ENCODE results near the gene CTTNBP2.

GRCh38 chr7:117751775-117752174 lies 121.5 kb downstream of the CTTNBP2 start:
- TF ChIP-seq CTCF (IDR thresholded peaks at IDR 0.05) (no peak), EZH2phosphoT487 (IDR thresholded peaks at IDR 0.05) (no peak)
